ENCODE measurements around the gene MRAP2. TPM values are rescaled to one million over a fixed set of nuclear protein-coding genes. Genes with fewer than 3 reads are reported as not detected.
"Not testable (repeated sequence)": the region's sequence is repeated elsewhere in the genome, so short reads cannot be mapped to it uniquely, and the experiment has no call there.

Gene MRAP2
- total and polyA plus RNA-seq, 2 experiments from 2014 or later, result 8.7 to 20.6 TPM

- Histone ChIP-seq H3K27me3 (no peaks in the 10 kb centered on the region), H3K9me3 (ENCODE audit: low read depth) (no peaks in the 10 kb centered on the region), H3K36me3 (no peaks in the 10 kb centered on the region), H3K4me1 (ENCODE audit: low read depth) (no peaks in the 10 kb centered on the region), H3K27ac (no peak overlapping the region), H3K4me3 (no peak overlapping the region)
- TF ChIP-seq CTCF (IDR thresholded peaks at IDR 0.05; ENCODE audit: low read depth, low read length), result no peak
- no peak for DNase-seq (ENCODE audit: low read depth in 1 of 2, low spot score in 1 of 2)
These were observed 5.2 kb upstream of the MRAP2 start for GRCh38 chr6:84028350-84028749.

- not testable (repeated sequence) for H3K27ac ChIP-seq; H3K4me3 ChIP-seq; H3K4me1 ChIP-seq (ENCODE audit: low read depth); H3K9me3 ChIP-seq (ENCODE audit: low read depth); DNase-seq (ENCODE audit: low read depth in 1 of 2, low spot score in 1 of 2); H3K36me3 ChIP-seq; H3K27me3 ChIP-seq
These were observed 1.6 kb upstream of the MRAP2 start for GRCh38 chr6:84032000-84032399.

- TF ChIP-seq CTCF (IDR thresholded peaks at IDR 0.05; ENCODE audit: low read depth, low read length), result no peak
- no peak overlapping the region for H3K4me3 ChIP-seq
- no peak for DNase-seq (ENCODE audit: low read depth in 1 of 2, low spot score in 1 of 2)
These were observed 1.9 kb downstream of the MRAP2 start for GRCh38 chr6:84035484-84035883.

GRCh38 chr6:84037425-84038089, 4.0 kb downstream of the MRAP2 start:
- TF ChIP-seq CTCF (IDR thresholded peaks at IDR 0.05; ENCODE audit: low read depth, low read length), result no peak
- DNase-seq (ENCODE audit: low read depth in 1 of 2, low spot score in 1 of 2), result no peak
- peaks cover under 1% of the 10 kb centered on the region for H3K4me1 ChIP-seq (ENCODE audit: low read depth)
- H3K9me3 ChIP-seq (ENCODE audit: low read depth), result no peaks in the 10 kb centered on the region
- H3K27ac ChIP-seq, result no peak overlapping the region
- no peaks in the 10 kb centered on the region for H3K27me3 ChIP-seq
- no peak overlapping the region for H3K4me3 ChIP-seq
- no peaks in the 10 kb centered on the region for H3K36me3 ChIP-seq

More at GRCh38 chr6:84035484-84035883, 1.9 kb downstream of the MRAP2 start:
- Histone ChIP-seq H3K27me3 (no peaks in the 10 kb centered on the region), H3K9me3 (ENCODE audit: low read depth) (no peaks in the 10 kb centered on the region), H3K4me1 (ENCODE audit: low read depth) (no peaks in the 10 kb centered on the region), H3K36me3 (no peaks in the 10 kb centered on the region), H3K27ac (no peak overlapping the region)

- no peak for DNase-seq (ENCODE audit: low read depth in 1 of 2, low spot score in 1 of 2)
- Histone ChIP-seq H3K36me3 (no peaks in the 10 kb centered on the region), H3K27ac (no peak overlapping the region), H3K27me3 (no peaks in the 10 kb centered on the region), H3K9me3 (ENCODE audit: low read depth) (no peaks in the 10 kb centered on the region), H3K4me1 (ENCODE audit: low read depth) (peaks cover 3% of the 10 kb centered on the region), H3K4me3 (no peak overlapping the region)
- TF ChIP-seq CTCF (IDR thresholded peaks at IDR 0.05; ENCODE audit: low read depth, low read length), result no peak
These were observed 9.0 kb downstream of the MRAP2 start for GRCh38 chr6:84042603-84043002.

GRCh38 chr6:84043555-84043954, 10.0 kb downstream of the MRAP2 start:
- no peak for DNase-seq (ENCODE audit: low read depth in 1 of 2, low spot score in 1 of 2)
- Histone ChIP-seq H3K4me1 (ENCODE audit: low read depth) (peaks cover 3% of the 10 kb centered on the region), H3K4me3 (no peak overlapping the region), H3K9me3 (ENCODE audit: low read depth) (no peaks in the 10 kb centered on the region), H3K27ac (no peak overlapping the region), H3K27me3 (no peaks in the 10 kb centered on the region), H3K36me3 (no peaks in the 10 kb centered on the region)
- no peak for TF ChIP-seq CTCF (IDR thresholded peaks at IDR 0.05; ENCODE audit: low read depth, low read length)

Measured in cardiac muscle cell (in vitro differentiated cells and primary cell).